Panc1 (cell line): ENCODE measurements around the gene DEGS2. TPM values are rescaled to one million over a fixed set of nuclear protein-coding genes. Genes with fewer than 3 reads are reported as not detected.

Experiments used
- ATAC-seq: fragments of 200-7000 bp; cut with Tn5 transposase; 2 replicates; pipeline ENCODE4 v1.9.1; 2020; ENCODE audit warnings: mild to moderate bottlenecking, moderate library complexity
- BruUV-seq: library from RNA; stranded (reverse); fragments of 400-500 nt; replicated peaks from 2 replicates; lab custom pipeline; 2021; lab: Mats Ljungman, UMichigan
- CTCF ChIA-PET: fragments of 300-600 bp; sonication (Branson Sonifier 250); formaldehyde crosslinking; loops from one replicate; lab custom pipeline; 2022; ENCODE audit warnings: antibody characterized with exemption; lab: Charles Lee
- POLR2A ChIA-PET: fragments of 300-600 bp; sonication (Branson Sonifier 250); formaldehyde crosslinking; loops from one replicate; lab custom pipeline; 2022; ENCODE audit warnings: antibody characterized with exemption; lab: Charles Lee
- DNase-seq: peaks from one replicate; pipeline ENCODE4 v3.0.0-alpha.2; 2010; ENCODE audit warnings: low read depth, low spot score
- H3K27ac ChIP-seq: 2 replicates; pipeline ENCODE4 v1.5.1; 2011; ENCODE audit warnings: mild to moderate bottlenecking, low read length, inconsistent platforms
- H3K27me3 ChIP-seq: fragments of 200-500 bp; sonication (Bioruptor generic); 2 replicates; pipeline ENCODE4 v1.6.0; 2014; ENCODE audit warnings: low read length, inconsistent platforms; ENCODE audit not compliant: control insufficient read depth, insufficient read depth
- H3K36me3 ChIP-seq: fragments of 200-500 bp; sonication (Bioruptor generic); 2 replicates; pipeline ENCODE4 v1.5.1; 2014; ENCODE audit warnings: inconsistent platforms, mild to moderate bottlenecking, low read length, moderate library complexity; ENCODE audit not compliant: control insufficient read depth, insufficient read depth
- H3K4me1 ChIP-seq: 2 replicates; pipeline ENCODE4 v1.5.1; 2011; ENCODE audit warnings: inconsistent platforms, mild to moderate bottlenecking, low read length, moderate library complexity; ENCODE audit not compliant: control insufficient read depth, insufficient read depth
- H3K4me3 ChIP-seq, 2 experiments: 2 replicates each; pipeline ENCODE4 v1.5.1; 2011 to 2012; ENCODE audit warnings: low read depth in 2 of 2, low read length in 2 of 2, mild to moderate bottlenecking in 2 of 2, inconsistent platforms in 1 of 2, moderate library complexity in 1 of 2
- H3K9me3 ChIP-seq: fragments of 200-500 bp; sonication (Bioruptor generic); 2 replicates; pipeline ENCODE4 v1.5.1; 2014; ENCODE audit warnings: low read depth, mild to moderate bottlenecking, inconsistent platforms, low read length, moderate library complexity; ENCODE audit not compliant: control insufficient read depth, insufficient read depth
- CTCF ChIP-seq: fragments of 450-650 bp; IDR thresholded peaks from 2 replicates; pipeline ENCODE4 v1.5.1; 2017; ENCODE audit warnings: mild to moderate bottlenecking
- POLR2AphosphoS5 ChIP-seq: IDR thresholded peaks from 2 replicates; pipeline ENCODE4 v1.6.1; 2012; ENCODE audit warnings: mild to moderate bottlenecking, low read depth, low read length, moderate library complexity
- REST ChIP-seq, 2 experiments: IDR thresholded peaks; 2 replicates each; pipeline ENCODE4 v1.6.1; 2011 to 2012; ENCODE audit warnings: low read depth in 2 of 2, control low read depth in 1 of 2, low read length in 1 of 2, mild to moderate bottlenecking in 1 of 2, moderate library complexity in 1 of 2; ENCODE audit not compliant: insufficient read depth in 1 of 2
- SIN3A ChIP-seq: IDR thresholded peaks from 2 replicates; pipeline ENCODE4 v1.6.1; 2012; ENCODE audit warnings: low read depth, mild to moderate bottlenecking, low read length, moderate library complexity, borderline replicate concordance; ENCODE audit not compliant: insufficient read depth
- TCF7L2 ChIP-seq: IDR thresholded peaks from 2 replicates; pipeline ENCODE4 v1.6.1; 2011; ENCODE audit warnings: mild to moderate bottlenecking, low read depth, low read length, inconsistent platforms
- in situ Hi-C: cut with HindIII; loops from 2 replicates; pipeline ENCODE4 v1.10.0; 2016; ENCODE audit warnings: low sequenced_read_pairs, low pct_unique_long_range_greater_than_20kb
- intact Hi-C: fragments of 100-400 bp; cut with micrococcal nuclease; formaldehyde crosslinking; loops from one replicate; pipeline ENCODE4 v1.10.0; 2022; ENCODE audit not compliant: unreplicated experiment
- total RNA-seq: library from RNA; stranded (reverse); gene quantifications from one replicate; pipeline ENCODE4 v1.2.1, GENCODE V29; 2021; ENCODE audit not compliant: unreplicated experiment

Gene DEGS2
- total RNA-seq, 1 experiment from 2014 or later, result 4.9 TPM

- BruUV-seq, result no TSS peak
- no peaks in the 10 kb centered on the region for H3K4me1 ChIP-seq
- H3K4me3 ChIP-seq, result no peak overlapping the region
- POLR2A ChIA-PET, result no interaction called here
- H3K9me3 ChIP-seq, result no peaks in the 10 kb centered on the region
- intact Hi-C loops, result no loop called here
- H3K36me3 ChIP-seq, result no peaks in the 10 kb centered on the region
- DNase-seq (no peak), ATAC-seq (no peak)
- CTCF ChIA-PET, result no interaction called here
- H3K27ac ChIP-seq, result no peak overlapping the region
- no peaks in the 10 kb centered on the region for H3K27me3 ChIP-seq
- in situ Hi-C loops, result no loop called here
- no peak for TF ChIP-seq CTCF
- TF ChIP-seq POLR2AphosphoS5, result no peak
- no peak for TF ChIP-seq REST (IDR thresholded peaks at IDR 0.05; ENCODE audit: insufficient read depth in 1 of 2, low read depth in 2 of 2, low read length in 1 of 2)
- no peak for TF ChIP-seq TCF7L2
- no peak for TF ChIP-seq SIN3A
Observed at GRCh38 chr14:100120522-100121269, 38.7 kb downstream of the DEGS2 start.

GRCh38 chr14:100119251-100119650, 40.2 kb downstream of the DEGS2 start:
- no peak overlapping the region for H3K27ac ChIP-seq
- no peaks in the 10 kb centered on the region for H3K9me3 ChIP-seq
- H3K27me3 ChIP-seq, result no peaks in the 10 kb centered on the region
- POLR2A ChIA-PET, result no interaction called here
- CTCF ChIA-PET, result no interaction called here
- in situ Hi-C loops (no loop called here), intact Hi-C loops (no loop called here)
- no peak for ATAC-seq
- no peak overlapping the region for H3K4me3 ChIP-seq
- DNase-seq, result no peak
- no TSS peak for BruUV-seq
- H3K36me3 ChIP-seq, result no peaks in the 10 kb centered on the region
- TF ChIP-seq CTCF, result no peak
- TF ChIP-seq TCF7L2, result no peak
- no peak for TF ChIP-seq SIN3A
- no peak for TF ChIP-seq POLR2AphosphoS5
- TF ChIP-seq REST (IDR thresholded peaks at IDR 0.05; ENCODE audit: insufficient read depth in 1 of 2, low read depth in 2 of 2, low read length in 1 of 2), result no peak
- no peaks in the 10 kb centered on the region for H3K4me1 ChIP-seq
